ENCODE measurements around the gene F7.

Gene F7

GRCh38 chr13:113086991-113087922 lies 18.3 kb upstream of the F7 start:
- TF ChIP-seq POLR2A (IDR thresholded peaks at IDR 0.05; ENCODE audit: low read depth, low read length): no peak
- DNase-seq (ENCODE audit: insufficient read length, low spot score) (no peak), FAIRE-seq (no peak)

- DNase-seq (ENCODE audit: insufficient read length, low spot score) (no peak), FAIRE-seq (no peak)
- no peak for TF ChIP-seq POLR2A (IDR thresholded peaks at IDR 0.05; ENCODE audit: low read depth, low read length)
Observed at GRCh38 chr13:113087923-113088690, 17.5 kb upstream of the F7 start.

GRCh38 chr13:113088691-113089020 lies 16.9 kb upstream of the F7 start:
- TF ChIP-seq POLR2A (IDR thresholded peaks at IDR 0.05; ENCODE audit: low read depth, low read length): no peak
- FAIRE-seq (no peak), DNase-seq (ENCODE audit: insufficient read length, low spot score) (no peak)

- DNase-seq (ENCODE audit: insufficient read length, low spot score) (no peak), FAIRE-seq (no peak)
- TF ChIP-seq POLR2A (IDR thresholded peaks at IDR 0.05; ENCODE audit: low read depth, low read length): no peak
Observed at GRCh38 chr13:113089693-113090414, 15.7 kb upstream of the F7 start.

- no peak for DNase-seq (ENCODE audit: insufficient read length, low spot score)
- no peak for TF ChIP-seq POLR2A (IDR thresholded peaks at IDR 0.05; ENCODE audit: low read depth, low read length)
- FAIRE-seq: no peak
Observed at GRCh38 chr13:113090415-113090770, 15.2 kb upstream of the F7 start.

GRCh38 chr13:113090806-113091205 lies 14.8 kb upstream of the F7 start:
- DNase-seq (ENCODE audit: insufficient read length, low spot score) (no peak), FAIRE-seq (no peak)
- no peak for TF ChIP-seq POLR2A (IDR thresholded peaks at IDR 0.05; ENCODE audit: low read depth, low read length)

GRCh38 chr13:113091211-113091771 lies 14.3 kb upstream of the F7 start:
- no peak for FAIRE-seq
- DNase-seq (ENCODE audit: insufficient read length, low spot score): no peak
- TF ChIP-seq POLR2A (IDR thresholded peaks at IDR 0.05; ENCODE audit: low read depth, low read length): no peak

GRCh38 chr13:113091891-113092775 lies 13.5 kb upstream of the F7 start:
- DNase-seq (ENCODE audit: insufficient read length, low spot score): no peak
- no peak for TF ChIP-seq POLR2A (IDR thresholded peaks at IDR 0.05; ENCODE audit: low read depth, low read length)
- no peak for FAIRE-seq

GRCh38 chr13:113092776-113093579 lies 12.6 kb upstream of the F7 start:
- no peak for TF ChIP-seq POLR2A (IDR thresholded peaks at IDR 0.05; ENCODE audit: low read depth, low read length)
- FAIRE-seq (no peak), DNase-seq (ENCODE audit: insufficient read length, low spot score) (no peak)

GRCh38 chr13:113093580-113094409 lies 11.8 kb upstream of the F7 start:
- DNase-seq (ENCODE audit: insufficient read length, low spot score) (no peak), FAIRE-seq (no peak)
- no peak for TF ChIP-seq POLR2A (IDR thresholded peaks at IDR 0.05; ENCODE audit: low read depth, low read length)

GRCh38 chr13:113094410-113094800 lies 11.2 kb upstream of the F7 start:
- TF ChIP-seq POLR2A (IDR thresholded peaks at IDR 0.05; ENCODE audit: low read depth, low read length): no peak
- no peak for DNase-seq (ENCODE audit: insufficient read length, low spot score)
- FAIRE-seq: no peak
